SJCRH30 (cell line): Measurements from ENCODE around the gene PNPLA7. TPM values are rescaled to one million over a fixed set of nuclear protein-coding genes. Genes with fewer than 3 reads are reported as not detected.

Experiments used
- DNase-seq, 2 experiments: peaks; one replicate each; pipeline ENCODE4 v3.0.0-alpha.2; 2015 to 2020
- H3K27ac ChIP-seq: fragments of 250-450 bp; sonication (Bioruptor Pico); 2 replicates; pipeline ENCODE4 v1.5.1; 2020; ENCODE audit warnings: mild to moderate bottlenecking, moderate library complexity
- H3K27me3 ChIP-seq: fragments of 250-450 bp; sonication (Bioruptor Pico); 2 replicates; pipeline ENCODE4 v1.5.1; 2020; ENCODE audit warnings: mild to moderate bottlenecking, moderate library complexity
- H3K36me3 ChIP-seq: fragments of 250-450 bp; sonication (Bioruptor Pico); 2 replicates; pipeline ENCODE4 v1.5.1; 2020; ENCODE audit warnings: mild to moderate bottlenecking, moderate library complexity
- H3K4me1 ChIP-seq: fragments of 250-450 bp; sonication (Bioruptor Pico); 2 replicates; pipeline ENCODE4 v1.5.1; 2020; ENCODE audit warnings: mild to moderate bottlenecking, moderate library complexity
- H3K4me3 ChIP-seq: fragments of 250-450 bp; sonication (Bioruptor Pico); 2 replicates; pipeline ENCODE4 v1.5.1; 2020; ENCODE audit warnings: mild to moderate bottlenecking, moderate library complexity
- H3K9me3 ChIP-seq: fragments of 250-450 bp; sonication (Bioruptor Pico); replicated peaks from 2 replicates; pipeline ENCODE4 v1.5.1; 2020; ENCODE audit warnings: mild to moderate bottlenecking, moderate library complexity
- total RNA-seq: library from RNA; depleted of rRNA; stranded (reverse); fragments of >200 nt; shearing (Covaris generic); gene quantifications from 2 replicates; pipeline ENCODE4 v1.2.3, GENCODE V29; 2014

Gene PNPLA7
- total RNA-seq, 1 experiment from 2014 or later: 0.14 TPM

- Histone ChIP-seq H3K36me3 (no peaks in the 10 kb centered on the region), H3K4me1 (no peaks in the 10 kb centered on the region), H3K27ac (no peak overlapping the region), H3K4me3 (no peak overlapping the region), H3K27me3 (no peaks in the 10 kb centered on the region), H3K9me3 (no peaks in the 10 kb centered on the region)
- peak; percentile 41 to 50 for DNase-seq
Measured at GRCh38 chr9:137492464-137493363, 57.5 kb downstream of the PNPLA7 start.

- H3K27me3 ChIP-seq: 0 out of 2 replicates have a peak, but pooled peaks cover 4% of the 10 kb centered on the region
- no peak for DNase-seq
- H3K36me3 ChIP-seq: no peaks in the 10 kb centered on the region
- H3K27ac ChIP-seq: no peak overlapping the region
- no peaks in the 10 kb centered on the region for H3K4me1 ChIP-seq
- no peaks in the 10 kb centered on the region for H3K9me3 ChIP-seq
- H3K4me3 ChIP-seq: no peak overlapping the region
Measured at GRCh38 chr9:137491735-137492432, 58.3 kb downstream of the PNPLA7 start.

GRCh38 chr9:137490532-137491186, 59.5 kb downstream of the PNPLA7 start:
- 0 out of 2 replicates have a peak, but pooled peaks cover 4% of the 10 kb centered on the region for H3K27me3 ChIP-seq
- no peaks in the 10 kb centered on the region for H3K36me3 ChIP-seq
- no peaks in the 10 kb centered on the region for H3K4me1 ChIP-seq
- H3K4me3 ChIP-seq: no peak overlapping the region
- H3K27ac ChIP-seq: no peak overlapping the region
- H3K9me3 ChIP-seq: no peaks in the 10 kb centered on the region
- no peak for DNase-seq

GRCh38 chr9:137488906-137489305, 61.3 kb downstream of the PNPLA7 start:
- no peaks in the 10 kb centered on the region for H3K4me1 ChIP-seq
- H3K9me3 ChIP-seq: no peaks in the 10 kb centered on the region
- no peak overlapping the region for H3K4me3 ChIP-seq

GRCh38 chr9:137488327-137488653, 61.9 kb downstream of the PNPLA7 start:
- H3K36me3 ChIP-seq: no peaks in the 10 kb centered on the region
- DNase-seq: peak; percentile 54 to 72
- H3K27me3 ChIP-seq: 0 out of 2 replicates have a peak, but pooled peaks cover 4% of the 10 kb centered on the region
- no peak overlapping the region for H3K27ac ChIP-seq
- H3K4me1 ChIP-seq: no peaks in the 10 kb centered on the region
- H3K9me3 ChIP-seq: no peaks in the 10 kb centered on the region
- H3K4me3 ChIP-seq: no peak overlapping the region

More at GRCh38 chr9:137488906-137489305, 61.3 kb downstream of the PNPLA7 start:
- H3K27ac ChIP-seq: no peak overlapping the region
- DNase-seq: no peak
- no peaks in the 10 kb centered on the region for H3K36me3 ChIP-seq
- 0 out of 2 replicates have a peak, but pooled peaks cover 4% of the 10 kb centered on the region for H3K27me3 ChIP-seq

GRCh38 chr9:137487454-137488326, 62.5 kb downstream of the PNPLA7 start:
- H3K9me3 ChIP-seq: no peaks in the 10 kb centered on the region
- no peak overlapping the region for H3K27ac ChIP-seq
- no peak for DNase-seq
- H3K4me1 ChIP-seq: peaks cover 1% of the 10 kb centered on the region; the same call in 1 of the 2 replicates
- no peak overlapping the region for H3K4me3 ChIP-seq
- H3K27me3 ChIP-seq: 0 out of 2 replicates have a peak, but pooled peaks cover 4% of the 10 kb centered on the region
- no peaks in the 10 kb centered on the region for H3K36me3 ChIP-seq

GRCh38 chr9:137486545-137487453, 63.4 kb downstream of the PNPLA7 start:
- no peak for DNase-seq
- 0 out of 2 replicates have a peak, but pooled peaks cover 4% of the 10 kb centered on the region for H3K27me3 ChIP-seq
- H3K4me1 ChIP-seq: peaks cover 10% of the 10 kb centered on the region; the same call in 1 of the 2 replicates
- H3K4me3 ChIP-seq: no peak overlapping the region
- no peaks in the 10 kb centered on the region for H3K36me3 ChIP-seq
- H3K27ac ChIP-seq: no peak overlapping the region
- no peaks in the 10 kb centered on the region for H3K9me3 ChIP-seq

- Histone ChIP-seq H3K36me3 (no peaks in the 10 kb centered on the region), H3K9me3 (no peaks in the 10 kb centered on the region), H3K27me3 (0 out of 2 replicates have a peak, but pooled peaks cover 4% of the 10 kb centered on the region), H3K27ac (no peak overlapping the region), H3K4me1 (peaks cover 10% of the 10 kb centered on the region; the same call in 1 of the 2 replicates), H3K4me3 (no peak overlapping the region)
- no peak for DNase-seq
Measured at GRCh38 chr9:137486141-137486490, 64.1 kb downstream of the PNPLA7 start.

- no peak for DNase-seq
- no peak overlapping the region for H3K27ac ChIP-seq
- no peak overlapping the region for H3K4me3 ChIP-seq
- H3K4me1 ChIP-seq: peaks cover 10% of the 10 kb centered on the region; the same call in 1 of the 2 replicates
- no peaks in the 10 kb centered on the region for H3K9me3 ChIP-seq
- H3K27me3 ChIP-seq: 0 out of 2 replicates have a peak, but pooled peaks cover 4% of the 10 kb centered on the region
- no peaks in the 10 kb centered on the region for H3K36me3 ChIP-seq
Measured at GRCh38 chr9:137485343-137486140, 64.7 kb downstream of the PNPLA7 start.

- Histone ChIP-seq H3K36me3 (no peaks in the 10 kb centered on the region), H3K27ac (no peak overlapping the region), H3K4me1 (peaks cover 10% of the 10 kb centered on the region; the same call in 1 of the 2 replicates), H3K4me3 (no peak overlapping the region), H3K9me3 (no peaks in the 10 kb centered on the region), H3K27me3 (0 out of 2 replicates have a peak, but pooled peaks cover 4% of the 10 kb centered on the region)
- DNase-seq: no peak
Measured at GRCh38 chr9:137484551-137485315, 65.5 kb downstream of the PNPLA7 start.

GRCh38 chr9:137482094-137482781, 68.0 kb downstream of the PNPLA7 start:
- Histone ChIP-seq H3K9me3 (no peaks in the 10 kb centered on the region), H3K36me3 (no peaks in the 10 kb centered on the region), H3K27me3 (0 out of 2 replicates have a peak, but pooled peaks cover 3% of the 10 kb centered on the region), H3K4me3 (no peak overlapping the region), H3K27ac (no peak overlapping the region), H3K4me1 (peaks cover 15% of the 10 kb centered on the region)
- peak; percentile 56 to 61 for DNase-seq
